ENCODE measurements around the gene TBC1D10B.
"Not testable (repeated sequence)": the region's sequence is repeated elsewhere in the genome, so short reads cannot be mapped to it uniquely, and the experiment has no call there.

DNA sequence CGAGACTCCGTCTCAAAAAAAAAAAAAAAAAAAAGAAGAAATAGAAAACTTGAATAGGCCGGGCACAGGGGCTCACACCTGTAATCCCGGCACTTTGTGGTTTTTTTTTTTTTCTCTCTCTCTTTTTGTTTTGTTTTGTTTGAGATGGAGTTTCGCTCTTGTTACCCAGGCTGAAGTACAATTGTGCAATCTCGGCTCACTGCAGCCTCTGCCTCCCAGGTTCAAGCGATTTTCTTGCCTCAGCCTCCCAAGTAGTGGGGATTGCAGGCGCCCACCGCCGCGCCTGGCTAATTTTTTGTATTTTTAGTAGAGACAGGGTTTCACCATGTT lies 26.8 kb downstream of the TBC1D10B start:
- not testable (repeated sequence) for TF ChIP-seq POLR2AphosphoS5 (IDR thresholded peaks at IDR 0.05; ENCODE audit: low read depth); SPI1 (IDR thresholded peaks at IDR 0.05; ENCODE audit: borderline replicate concordance, low read depth)
- TF ChIP-seq, protein P1, sequence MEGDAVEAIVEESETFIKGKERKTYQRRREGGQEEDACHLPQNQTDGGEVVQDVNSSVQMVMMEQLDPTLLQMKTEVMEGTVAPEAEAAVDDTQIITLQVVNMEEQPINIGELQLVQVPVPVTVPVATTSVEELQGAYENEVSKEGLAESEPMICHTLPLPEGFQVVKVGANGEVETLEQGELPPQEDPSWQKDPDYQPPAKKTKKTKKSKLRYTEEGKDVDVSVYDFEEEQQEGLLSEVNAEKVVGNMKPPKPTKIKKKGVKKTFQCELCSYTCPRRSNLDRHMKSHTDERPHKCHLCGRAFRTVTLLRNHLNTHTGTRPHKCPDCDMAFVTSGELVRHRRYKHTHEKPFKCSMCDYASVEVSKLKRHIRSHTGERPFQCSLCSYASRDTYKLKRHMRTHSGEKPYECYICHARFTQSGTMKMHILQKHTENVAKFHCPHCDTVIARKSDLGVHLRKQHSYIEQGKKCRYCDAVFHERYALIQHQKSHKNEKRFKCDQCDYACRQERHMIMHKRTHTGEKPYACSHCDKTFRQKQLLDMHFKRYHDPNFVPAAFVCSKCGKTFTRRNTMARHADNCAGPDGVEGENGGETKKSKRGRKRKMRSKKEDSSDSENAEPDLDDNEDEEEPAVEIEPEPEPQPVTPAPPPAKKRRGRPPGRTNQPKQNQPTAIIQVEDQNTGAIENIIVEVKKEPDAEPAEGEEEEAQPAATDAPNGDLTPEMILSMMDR (IDR thresholded peaks at IDR 0.05; ENCODE audit: insufficient read depth, low read length), result not testable (repeated sequence)
- TF ChIP-seq, protein P2, sequence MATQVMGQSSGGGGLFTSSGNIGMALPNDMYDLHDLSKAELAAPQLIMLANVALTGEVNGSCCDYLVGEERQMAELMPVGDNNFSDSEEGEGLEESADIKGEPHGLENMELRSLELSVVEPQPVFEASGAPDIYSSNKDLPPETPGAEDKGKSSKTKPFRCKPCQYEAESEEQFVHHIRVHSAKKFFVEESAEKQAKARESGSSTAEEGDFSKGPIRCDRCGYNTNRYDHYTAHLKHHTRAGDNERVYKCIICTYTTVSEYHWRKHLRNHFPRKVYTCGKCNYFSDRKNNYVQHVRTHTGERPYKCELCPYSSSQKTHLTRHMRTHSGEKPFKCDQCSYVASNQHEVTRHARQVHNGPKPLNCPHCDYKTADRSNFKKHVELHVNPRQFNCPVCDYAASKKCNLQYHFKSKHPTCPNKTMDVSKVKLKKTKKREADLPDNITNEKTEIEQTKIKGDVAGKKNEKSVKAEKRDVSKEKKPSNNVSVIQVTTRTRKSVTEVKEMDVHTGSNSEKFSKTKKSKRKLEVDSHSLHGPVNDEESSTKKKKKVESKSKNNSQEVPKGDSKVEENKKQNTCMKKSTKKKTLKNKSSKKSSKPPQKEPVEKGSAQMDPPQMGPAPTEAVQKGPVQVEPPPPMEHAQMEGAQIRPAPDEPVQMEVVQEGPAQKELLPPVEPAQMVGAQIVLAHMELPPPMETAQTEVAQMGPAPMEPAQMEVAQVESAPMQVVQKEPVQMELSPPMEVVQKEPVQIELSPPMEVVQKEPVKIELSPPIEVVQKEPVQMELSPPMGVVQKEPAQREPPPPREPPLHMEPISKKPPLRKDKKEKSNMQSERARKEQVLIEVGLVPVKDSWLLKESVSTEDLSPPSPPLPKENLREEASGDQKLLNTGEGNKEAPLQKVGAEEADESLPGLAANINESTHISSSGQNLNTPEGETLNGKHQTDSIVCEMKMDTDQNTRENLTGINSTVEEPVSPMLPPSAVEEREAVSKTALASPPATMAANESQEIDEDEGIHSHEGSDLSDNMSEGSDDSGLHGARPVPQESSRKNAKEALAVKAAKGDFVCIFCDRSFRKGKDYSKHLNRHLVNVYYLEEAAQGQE (IDR thresholded peaks at IDR 0.05; ENCODE audit: insufficient replicate concordance, low read depth), result not testable (repeated sequence)

Measured in HL-60 (cell line).